Activated effector memory CD4-positive, alpha-beta T cell treated with Interleukin-2 at 50 U/mL for 16 hours (primary cell): ENCODE results near the gene ERFE.

Experiments used
- DNase-seq: peaks from one replicate; pipeline ENCODE4 v3.0.0-alpha.2; 2020

ERFE gene

DNA sequence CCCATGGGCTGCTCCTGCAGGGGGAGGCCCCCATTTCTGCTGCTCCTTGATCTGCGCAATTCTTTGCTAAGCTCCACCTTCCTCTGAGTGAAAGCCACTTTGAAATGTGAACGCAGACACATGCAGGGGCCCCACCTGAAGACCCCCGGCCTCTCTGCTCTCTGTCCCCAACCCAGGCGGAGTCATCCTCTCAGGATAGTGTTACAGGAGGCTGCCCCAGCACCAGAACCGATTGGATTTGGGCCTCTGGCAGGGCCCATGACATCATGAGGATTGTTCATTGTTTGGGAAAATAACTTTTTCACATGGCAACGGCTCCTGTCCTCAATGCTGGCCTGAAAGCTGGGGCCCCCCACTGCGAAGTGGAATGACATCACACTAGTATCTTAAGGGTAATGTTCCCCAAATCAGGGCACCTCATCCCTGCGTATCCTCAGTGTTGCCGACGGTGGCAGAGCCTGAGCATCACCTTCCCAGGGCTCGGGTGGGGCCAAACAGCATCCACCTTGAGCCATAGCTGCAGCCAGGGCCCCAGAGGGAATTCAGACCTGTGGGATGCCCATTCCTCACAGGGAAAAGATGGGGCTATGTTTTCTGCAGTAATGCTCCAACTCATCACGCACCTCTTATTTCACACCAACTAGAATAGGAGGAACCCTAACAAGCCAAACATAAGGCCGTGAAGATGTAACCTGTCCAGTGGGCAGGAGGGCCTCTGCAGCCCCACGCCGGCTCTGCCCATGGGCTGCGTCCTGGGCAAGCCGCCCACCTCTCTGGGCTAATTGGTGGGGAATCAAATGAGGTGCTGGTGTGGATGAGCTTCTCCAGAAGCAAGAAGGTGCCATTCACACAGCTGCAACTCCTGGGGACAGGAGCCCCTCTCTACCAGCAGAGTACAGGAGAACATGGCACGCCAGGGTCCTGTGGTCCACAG lies 2.7 kb upstream of the ERFE start:
- DNase-seq = no peak

DNA sequence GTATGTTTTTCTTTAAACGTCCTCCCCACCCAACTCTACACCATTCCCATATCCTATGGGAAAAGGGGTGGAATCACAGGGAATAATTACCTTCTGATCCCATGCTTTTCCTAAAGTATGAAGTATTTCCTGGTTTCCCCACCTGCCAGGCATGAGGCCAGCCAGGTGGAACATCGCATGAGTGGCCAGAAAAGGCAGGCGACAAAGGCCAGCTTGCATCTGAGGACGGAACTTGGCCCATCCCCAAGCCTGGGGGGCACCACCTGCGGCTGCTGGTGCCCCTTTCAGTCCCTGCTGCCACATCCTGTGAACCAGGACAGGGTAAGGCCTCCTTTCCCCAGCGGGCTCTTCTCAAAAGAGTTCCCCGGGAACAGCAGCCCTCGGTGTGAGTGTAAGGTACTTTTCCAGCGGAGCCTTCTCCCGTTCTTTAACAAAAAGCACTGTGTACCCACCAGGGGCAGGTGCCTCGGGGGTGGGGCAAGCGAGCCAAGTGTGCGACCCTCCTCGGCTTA lies 1.2 kb upstream of the ERFE start:
- no peak for DNase-seq

DNA sequence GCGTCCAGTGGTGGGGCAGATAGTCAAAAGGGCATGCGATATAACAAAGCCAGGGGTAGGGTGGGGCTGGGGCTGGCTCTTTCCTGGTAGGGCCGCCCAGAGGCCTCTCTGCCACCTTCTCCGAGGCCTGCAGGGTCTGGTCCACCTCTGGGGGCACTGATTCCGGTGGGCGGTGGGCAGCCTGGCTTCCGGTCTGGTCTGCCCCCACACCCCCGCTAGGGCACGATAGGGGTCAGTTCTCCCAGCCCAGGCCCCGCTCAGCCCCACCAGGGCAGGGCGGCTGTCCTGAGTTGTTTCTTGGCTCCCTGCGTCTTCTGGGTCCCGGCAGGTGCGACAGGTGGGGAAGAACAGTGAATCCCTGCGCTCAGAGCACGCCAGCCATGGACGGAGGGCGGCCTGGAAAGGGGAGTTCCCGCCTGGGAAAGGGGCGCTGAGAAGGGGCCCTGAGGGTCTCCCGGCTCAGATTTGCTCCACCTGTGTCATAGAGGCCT lies 707 bp upstream of the ERFE start:
- no peak for DNase-seq

DNA sequence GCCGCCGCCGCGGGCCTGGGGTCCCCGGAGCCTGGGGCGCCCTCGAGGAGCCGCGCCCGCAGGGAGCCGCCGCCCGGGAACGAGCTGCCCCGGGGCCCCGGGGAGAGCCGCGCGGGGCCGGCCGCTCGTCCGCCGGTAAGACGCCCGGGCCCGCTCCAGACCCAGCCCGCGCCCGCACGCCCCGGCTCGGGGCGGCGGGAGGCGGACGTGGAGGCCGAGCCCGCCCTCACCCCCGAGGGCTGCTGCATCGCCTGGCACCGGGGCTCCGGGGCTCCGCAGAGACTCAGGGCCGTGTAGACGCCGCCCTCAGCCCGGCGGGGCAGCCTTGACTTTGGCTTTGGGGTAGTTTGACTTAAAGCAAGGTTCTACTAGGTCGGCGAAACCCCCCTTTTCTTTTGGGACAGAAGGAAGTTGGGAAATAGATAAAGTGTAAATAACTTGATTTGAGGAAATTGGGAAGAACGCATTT lies 335 bp downstream of the ERFE start:
- no peak for DNase-seq

DNA sequence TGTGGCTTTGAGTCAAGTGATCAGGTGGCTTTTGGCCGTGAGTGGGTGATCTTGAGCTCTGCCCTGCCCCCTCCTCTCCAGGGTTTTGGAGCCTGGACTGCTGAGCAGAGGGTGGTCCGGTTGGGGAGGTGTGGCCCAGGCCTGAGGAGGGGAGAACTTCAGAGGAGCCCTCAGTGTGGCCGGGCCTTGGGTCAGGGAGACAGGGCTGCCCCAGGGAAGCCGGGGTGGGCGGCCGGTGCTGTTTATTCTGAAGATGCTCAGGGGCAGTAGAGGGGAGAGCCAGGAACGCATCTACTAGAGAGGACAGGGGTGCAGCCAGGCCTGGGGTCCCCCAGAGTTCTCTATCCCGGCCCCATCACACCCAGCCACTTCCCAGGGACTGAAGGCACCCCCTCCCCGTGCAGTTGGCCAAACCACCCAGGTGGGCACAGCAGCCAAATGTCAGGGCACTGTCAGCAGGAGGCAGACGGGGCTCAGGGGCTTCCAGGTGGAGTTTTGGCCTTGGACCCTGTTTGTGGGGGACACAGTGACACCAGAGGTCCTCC lies 963 bp downstream of the ERFE start:
- DNase-seq = no peak

DNA sequence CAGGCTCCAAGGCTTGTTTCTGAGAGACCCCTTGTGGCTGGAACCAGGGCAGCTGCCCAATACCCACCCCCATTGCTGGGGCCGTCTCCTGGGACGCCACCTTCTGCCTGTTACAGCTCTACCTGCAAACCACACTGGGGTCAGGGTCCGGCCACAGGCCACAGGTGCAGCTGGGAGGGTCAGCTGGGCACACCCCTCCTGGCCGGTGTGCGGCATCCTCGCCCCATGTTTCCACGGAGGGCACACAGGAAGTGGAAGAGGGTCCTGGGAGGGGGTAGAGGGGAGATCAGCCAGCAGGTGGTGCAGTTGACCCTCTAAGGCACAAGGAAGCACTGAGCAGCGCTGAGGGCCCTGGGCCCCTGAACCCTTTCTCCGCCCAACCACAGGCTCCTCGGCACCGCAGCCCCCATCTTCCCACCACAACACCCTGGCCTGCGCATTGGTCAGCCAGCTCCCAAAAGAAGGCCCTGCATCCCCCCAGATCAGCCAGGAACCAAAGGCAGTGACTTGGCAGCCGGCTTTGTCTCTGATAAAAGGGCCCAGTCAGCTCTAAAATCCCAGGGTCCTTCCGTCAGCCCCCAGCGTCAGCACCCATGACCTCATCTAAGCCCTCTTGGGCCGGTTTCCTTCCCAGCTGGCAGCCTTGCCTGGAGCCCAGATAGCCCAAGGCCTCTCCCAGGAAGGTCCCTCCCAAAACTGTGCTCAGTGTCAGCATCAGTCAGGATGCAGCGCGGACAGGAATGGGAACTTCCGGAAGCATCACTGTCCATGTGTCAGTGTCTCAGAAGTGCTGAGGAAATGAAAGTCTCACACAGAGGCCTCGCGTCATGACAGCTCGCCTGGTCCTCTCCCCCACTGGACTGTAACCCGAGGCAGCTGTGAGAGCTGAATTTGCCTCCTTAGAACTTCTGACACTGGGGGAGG lies 1.7 kb downstream of the ERFE start:
- no peak for DNase-seq

DNA sequence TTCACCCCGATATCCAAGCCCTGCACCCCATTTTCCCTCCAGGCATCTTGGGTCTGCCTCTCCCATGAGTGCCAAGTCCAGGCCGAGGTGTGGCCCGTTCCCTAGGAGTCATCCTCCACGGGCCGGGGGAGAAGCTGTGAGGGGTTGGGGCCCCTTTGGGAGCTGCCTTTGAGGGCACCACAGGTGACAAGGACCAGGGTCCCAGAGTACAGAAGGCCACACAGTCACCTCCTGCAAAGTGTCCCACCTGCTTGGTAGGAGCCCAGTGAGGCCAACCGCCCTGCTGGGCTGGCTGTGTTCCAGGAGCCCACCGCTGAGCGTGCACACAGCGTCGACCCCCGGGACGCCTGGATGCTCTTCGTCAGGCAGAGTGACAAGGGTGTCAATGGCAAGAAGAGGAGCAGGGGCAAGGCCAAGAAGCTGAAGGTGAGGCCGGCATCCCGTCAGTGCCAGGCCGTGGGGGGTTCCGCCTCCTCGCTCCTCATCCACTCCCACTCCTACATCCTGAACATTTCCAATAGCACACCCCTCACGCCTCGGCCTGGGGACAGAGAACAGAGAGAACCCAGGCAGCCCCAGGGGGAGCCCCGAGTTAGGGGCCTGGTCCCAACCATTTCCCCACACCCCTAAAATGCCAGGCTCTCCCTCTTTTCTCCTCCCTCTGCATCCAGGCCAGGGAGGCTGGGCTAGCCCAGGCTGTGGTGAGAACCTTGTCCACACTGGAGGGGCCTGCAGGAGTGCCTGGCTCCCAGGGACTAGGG lies 2.7 kb downstream of the ERFE start:
- DNase-seq = no peak

DNA sequence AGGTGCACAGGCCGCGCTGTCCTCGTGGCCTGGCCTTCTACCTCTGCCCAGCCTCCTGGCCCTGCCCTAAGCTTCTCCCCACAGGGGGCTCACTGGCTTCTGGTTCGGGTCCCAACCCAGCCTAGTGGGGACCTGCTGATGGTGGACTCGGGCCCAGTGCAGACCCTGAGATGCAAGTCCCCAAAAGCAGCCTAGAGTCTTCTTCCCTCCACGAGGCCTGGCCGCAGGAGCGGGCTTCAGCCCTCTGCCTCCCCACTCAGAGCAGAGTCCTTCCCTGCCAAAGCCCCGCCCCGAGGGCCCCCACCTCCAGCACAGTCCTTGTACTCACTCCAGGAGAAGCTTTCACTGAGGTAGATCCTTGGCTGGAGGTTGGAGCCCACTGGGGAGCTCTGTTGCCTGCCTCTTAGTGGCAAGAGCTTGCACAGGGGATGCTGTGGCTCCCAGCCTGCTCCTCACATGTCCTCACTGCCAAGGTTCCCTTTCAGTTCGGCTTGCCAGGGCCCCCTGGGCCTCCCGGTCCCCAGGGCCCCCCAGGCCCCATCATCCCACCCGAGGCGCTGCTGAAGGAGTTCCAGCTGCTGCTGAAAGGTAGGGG lies 3.6 kb downstream of the ERFE start:
- no peak for DNase-seq

DNA sequence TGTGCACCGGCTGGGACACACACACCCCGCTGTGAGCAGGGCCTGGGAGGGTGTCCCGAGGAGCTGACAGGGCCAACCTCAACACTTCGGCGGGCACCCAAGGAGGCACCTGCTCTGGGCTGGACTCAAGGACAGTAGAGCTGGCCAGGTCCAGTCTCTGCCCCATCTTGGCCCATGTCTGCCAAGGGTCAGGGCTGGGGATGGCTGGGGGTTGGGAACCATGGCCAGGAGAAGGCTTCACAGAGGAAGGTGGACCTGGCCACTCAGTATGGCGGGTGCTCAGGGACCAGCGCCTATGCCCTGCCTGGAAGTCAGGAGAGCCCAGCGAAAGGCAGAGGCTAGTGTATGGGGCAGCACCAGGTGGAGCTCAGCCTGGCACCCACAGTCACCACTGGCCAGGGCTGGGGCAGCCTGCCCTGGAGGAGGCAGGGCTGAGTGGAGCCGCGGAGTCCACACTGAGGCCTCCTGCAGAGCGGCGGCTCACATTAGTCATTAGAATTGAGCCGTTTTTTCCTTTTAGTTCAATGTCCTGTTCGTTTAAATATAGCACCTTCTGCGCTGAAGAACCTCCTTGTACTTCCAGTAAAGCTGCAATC lies 4.2 kb downstream of the ERFE start:
- DNase-seq = no peak

DNA sequence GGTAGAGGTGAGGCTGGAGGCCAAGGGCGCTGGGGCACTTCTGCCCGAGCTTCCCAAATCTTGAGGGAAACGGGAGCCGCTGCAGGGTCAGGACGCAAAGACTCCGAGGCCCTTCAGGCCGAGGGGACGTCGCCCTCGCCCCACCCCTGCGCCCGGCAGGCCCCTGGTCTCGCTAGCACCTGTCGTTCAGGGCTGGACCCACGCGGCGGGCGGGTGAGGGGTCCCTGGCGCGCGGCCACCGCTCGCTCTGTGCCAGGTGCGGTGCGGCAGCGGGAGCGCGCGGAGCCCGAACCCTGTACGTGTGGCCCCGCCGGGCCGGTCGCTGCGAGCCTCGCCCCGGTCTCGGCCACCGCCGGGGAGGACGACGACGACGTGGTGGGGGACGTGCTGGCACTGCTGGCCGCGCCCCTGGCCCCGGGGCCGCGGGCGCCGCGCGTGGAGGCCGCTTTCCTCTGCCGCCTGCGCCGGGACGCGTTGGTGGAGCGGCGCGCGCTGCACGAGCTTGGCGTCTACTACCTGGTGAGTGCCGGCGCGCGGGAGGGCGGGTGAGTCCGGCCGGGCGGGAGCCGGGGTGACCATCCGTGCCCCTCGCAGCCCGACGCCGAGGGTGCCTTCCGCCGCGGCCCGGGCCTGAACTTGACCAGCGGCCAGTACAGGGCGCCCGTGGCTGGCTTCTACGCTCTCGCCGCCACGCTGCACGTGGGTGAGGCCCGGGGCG lies 4.9 kb downstream of the ERFE start:
- no peak for DNase-seq

DNA sequence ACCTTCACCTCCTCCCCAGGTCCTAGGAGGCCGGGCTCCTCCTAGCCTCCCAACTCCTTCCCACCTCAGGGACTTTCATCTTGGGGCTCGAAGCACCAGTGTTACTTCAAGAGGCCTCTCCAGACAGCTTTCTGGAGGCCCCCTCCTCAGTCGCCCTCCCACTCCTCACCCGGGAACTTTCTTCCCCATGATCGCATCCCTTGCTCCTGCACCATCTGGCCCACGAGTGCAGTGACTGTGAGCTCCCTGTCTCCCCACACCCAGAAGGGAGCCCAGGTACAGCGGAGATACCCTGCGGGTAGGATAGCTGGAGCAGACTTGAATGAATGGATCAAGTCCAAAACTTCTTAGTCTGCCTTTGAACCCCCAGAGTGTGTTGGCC lies 6.1 kb downstream of the ERFE start:
- no peak for DNase-seq

DNA sequence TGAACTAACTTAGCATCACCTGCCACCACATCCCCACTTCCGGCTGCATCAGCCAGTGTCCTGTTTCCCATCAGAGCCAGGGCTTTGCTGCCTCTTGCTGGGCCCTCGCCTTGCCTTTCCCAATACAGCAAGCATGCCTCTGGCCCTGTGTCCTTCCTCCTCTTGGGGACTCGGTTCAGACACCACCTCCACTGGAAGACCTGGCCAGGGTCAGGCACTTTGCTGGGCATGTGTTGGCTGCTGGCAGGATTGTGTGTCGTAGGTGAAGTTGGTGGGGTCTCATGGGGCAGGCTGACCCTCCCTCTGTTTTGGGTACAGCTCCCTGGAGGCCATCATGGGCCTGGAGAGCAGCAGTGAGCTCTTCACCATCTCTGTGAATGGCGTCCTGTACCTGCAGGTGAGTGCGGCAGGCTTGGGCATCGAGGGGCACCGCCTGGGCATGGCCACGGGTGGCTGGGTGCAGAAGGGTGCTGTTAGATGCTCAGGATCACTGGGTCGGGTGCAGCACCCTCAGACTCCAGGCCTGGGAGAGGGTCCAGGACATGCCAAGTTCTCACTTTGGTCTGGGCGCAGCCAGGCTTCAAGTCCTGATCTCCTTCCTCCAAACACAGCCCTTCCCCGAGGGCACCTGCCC lies 6.6 kb downstream of the ERFE start:
- no peak for DNase-seq

DNA sequence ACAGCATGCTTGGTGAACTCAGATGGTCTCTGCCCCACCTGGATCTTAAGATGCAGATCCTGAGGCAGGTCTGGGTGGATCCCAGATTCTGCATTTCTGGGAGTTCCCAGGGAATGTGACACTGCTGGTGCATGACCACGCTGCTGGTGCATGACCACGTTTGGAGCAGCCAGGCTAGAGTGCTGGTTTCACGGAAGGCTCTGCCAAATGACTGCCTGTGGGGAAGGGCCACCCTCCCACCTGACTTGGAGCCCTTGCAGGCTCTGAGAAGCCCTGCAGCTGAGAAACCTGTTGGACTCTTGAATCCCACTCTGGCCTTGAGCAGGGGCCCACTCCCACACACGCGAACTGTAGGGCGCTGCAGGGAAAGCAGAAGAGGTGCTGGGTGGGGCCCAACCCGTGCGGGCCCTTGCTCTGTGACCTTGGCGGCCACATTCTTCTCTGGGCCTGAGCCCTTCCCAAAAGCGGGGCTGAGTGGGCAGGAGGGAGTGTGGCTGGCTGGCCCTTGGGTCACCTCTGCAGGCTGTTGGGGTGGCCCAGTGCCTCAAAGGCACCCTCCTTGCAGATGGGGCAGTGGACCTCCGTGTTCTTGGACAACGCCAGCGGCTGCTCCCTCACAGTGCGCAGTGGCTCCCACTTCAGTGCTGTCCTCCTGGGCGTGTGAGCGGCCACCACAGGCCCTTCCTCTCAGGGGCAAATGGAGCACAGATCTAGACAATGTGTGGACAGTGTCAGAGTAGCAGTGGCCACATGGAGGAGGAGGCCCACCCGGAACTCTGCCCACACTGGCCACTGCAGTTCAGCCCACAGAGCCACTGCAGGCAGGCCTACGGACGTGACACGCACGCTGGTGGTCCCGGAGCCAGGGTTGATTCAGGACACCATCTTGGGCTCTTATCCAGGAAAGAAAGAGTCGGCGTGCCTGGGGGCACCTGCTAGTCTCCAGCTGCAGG lies 7.9 kb downstream of the ERFE start:
- no peak for DNase-seq

DNA sequence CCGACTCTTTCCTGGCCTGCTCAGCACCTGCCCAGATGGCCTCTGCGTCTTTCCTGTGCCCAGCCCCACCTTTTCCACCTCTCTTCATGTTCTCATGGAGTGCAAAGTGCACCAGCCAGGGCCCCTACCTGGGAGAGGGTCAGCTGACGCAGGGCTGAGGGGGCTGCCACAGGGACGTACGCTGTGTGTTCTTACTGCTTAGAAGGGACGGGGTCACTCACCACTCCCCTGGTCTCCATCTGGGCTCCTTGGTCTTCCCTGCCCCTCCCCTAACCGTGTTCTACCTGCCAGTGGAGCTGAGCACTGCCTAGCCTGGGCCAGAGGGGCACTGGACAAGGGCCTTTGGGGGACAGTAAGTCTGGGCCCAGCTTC lies 8.6 kb downstream of the ERFE start:
- no peak for DNase-seq

DNA sequence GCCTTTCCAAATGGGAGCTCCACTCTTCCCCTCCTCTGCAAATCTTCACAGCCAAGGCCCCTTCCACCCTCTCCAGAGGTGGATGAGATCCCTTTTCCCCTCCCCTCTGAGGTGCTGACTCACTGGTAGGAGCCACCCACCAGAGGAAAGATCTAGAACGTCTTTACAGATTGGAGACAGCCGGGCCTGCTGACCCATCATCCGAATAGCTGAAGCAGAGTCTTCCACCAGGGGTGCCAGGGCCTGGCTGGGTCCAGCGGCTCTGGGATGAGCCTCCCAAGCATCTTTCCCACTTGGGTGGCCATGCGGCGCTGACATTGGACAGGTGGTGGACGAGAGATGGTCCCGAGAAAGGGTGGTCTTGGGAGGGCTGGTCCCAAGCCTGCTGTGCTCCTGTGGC lies 9.0 kb downstream of the ERFE start:
- DNase-seq = no peak

DNA sequence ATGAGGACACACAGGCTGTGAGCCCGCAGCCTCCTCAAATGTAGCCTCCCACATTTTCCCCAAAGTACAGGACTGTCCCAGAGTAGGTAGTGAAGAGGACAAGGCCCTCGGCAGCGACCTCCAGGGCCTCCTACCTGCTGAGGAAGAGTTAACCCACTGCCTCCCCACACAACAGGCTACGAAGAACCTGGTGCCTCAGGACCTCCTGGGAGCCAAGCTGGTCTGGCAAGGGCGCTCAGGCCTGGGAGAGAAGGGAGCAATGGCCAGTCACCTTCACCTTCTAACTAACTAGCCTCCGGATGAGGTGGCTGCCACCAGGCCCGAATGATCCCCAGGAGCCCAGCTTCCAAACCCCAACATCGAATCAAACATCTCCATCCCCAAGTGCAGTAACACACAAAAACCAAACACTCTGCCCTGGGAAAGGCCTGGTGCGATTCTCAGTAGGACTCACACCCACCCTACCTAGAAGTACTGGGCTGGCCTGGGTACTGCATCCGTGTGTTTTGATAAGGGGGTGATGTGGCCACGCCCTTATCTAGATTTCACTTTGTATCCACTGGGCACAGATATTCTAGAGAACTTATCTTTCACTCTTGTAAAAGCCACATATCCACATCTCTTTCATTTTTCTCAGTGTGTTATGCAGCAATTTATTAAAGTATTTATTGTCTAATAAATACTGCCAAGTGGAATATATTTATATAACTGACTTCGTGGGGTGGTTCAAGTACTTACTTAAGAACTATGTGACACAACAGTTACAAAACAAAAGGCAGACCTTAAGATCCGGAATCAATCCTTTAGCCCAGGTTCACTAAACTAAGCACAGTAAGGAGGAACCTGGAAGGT lies 9.7 kb downstream of the ERFE start:
- DNase-seq = no peak

DNA sequence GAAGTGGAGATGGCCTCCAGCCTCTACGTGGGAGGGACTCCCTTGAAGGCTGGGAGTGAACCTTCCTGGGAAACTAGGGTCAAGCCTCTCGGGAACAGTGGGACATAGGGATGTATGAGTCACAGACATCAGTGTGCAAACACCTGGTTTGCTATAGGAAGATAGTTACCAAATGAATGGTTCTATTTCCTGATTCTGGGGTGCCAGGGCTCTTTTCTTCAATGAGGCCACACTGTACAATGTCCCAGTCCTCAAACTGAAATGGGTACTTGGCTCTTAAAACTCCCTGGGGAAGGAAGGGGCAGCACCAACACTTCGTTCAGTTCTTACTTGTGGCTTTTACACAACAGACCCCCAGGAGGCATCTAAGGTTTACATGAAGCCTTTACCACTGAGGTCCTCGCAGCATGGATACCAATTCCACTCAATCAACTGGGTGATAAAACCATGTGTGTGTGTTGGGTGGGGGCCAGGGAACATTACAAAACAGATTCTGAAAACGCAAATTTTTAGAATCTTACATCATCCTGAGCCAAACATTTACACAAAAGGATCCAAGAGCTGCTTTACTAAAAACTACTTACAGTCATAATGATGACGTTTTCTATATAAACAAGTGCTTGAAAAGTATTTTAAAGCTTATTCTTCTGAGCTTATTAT lies 10.4 kb downstream of the ERFE start:
- DNase-seq = no peak
